Stimulated activated CD4-positive, alpha-beta T cell treated with anti-CD3 and anti-CD28 coated beads, Interleukin-2, amount 100 ng/mL, for 24 hours (primary cell): ENCODE measurements around the gene ELP1.
"Not testable (repeated sequence)": the region's sequence is repeated elsewhere in the genome, so short reads cannot be mapped to it uniquely, and the experiment has no call there.

Experiments
- DNase-seq, 2 donors: peaks; one replicate each; pipeline ENCODE4 v3.0.0-alpha.2; 2020

ELP1 gene

GRCh38 chr9:108921200-108921599 lies 12.7 kb downstream of the ELP1 start:
- no peak for DNase-seq

DNA sequence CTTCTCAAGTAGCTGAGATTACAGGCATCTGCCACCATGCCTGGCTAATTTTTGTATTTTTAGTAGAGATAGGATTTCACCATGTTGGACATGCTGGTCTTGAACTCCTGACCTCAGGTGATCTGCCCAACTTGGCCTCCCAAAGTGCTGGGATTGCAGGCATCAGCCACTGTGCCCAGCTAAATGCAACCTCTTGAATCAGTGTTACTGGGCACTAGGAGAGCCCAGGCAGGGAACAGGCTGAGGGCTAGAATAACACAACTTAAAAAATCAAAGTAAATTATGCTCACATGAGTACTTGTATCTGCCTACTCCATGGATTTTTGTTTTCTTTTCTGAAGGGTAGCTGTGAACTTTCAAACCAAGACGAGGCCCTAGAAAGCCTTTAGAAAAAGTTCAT lies 13.5 kb downstream of the ELP1 start:
- not testable (repeated sequence) for DNase-seq

DNA sequence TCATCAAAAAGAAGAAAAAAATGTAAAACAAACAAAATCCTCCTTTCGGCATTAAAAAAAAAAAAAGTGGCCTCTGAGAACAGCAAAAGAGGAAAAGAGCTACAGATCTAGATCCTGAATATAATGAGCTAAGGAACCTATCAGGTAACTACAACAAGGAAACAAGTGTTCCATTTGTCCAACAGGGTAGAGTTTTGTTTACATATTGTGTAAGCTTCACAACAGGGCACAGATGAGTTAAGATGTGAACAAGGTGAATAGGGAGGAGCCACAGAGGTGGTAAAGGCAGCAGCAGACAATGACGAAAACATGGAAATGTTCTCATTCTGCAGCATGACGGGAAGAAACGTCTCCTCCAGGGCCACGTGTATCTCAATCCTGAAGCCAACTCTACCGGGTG lies 14.4 kb downstream of the ELP1 start:
- DNase-seq = no peak

- no peak for DNase-seq
Observed at GRCh38 chr9:108913391-108913790, 20.5 kb downstream of the ELP1 start.

- DNase-seq = no peak
Observed at GRCh38 chr9:108911820-108912219, 22.1 kb downstream of the ELP1 start.

DNA sequence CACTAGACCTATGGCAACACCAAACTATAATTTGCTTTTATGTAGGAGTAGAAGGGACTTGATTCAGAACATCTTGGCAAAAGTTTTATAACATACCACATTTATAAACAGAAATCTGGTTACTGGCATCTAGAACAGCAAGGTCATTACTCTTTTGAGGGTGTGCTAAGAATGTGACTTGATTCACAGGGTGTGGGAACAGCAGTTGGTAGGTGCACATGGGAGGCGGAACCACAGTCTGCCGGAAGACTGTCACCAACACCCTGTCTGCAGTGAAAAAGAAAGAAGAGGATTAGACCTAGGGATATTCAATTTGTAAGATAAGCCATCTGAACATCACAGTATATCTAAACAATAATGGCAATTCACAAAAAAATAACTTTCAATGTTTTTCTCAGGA lies 23.0 kb downstream of the ELP1 start:
- no peak for DNase-seq

DNA sequence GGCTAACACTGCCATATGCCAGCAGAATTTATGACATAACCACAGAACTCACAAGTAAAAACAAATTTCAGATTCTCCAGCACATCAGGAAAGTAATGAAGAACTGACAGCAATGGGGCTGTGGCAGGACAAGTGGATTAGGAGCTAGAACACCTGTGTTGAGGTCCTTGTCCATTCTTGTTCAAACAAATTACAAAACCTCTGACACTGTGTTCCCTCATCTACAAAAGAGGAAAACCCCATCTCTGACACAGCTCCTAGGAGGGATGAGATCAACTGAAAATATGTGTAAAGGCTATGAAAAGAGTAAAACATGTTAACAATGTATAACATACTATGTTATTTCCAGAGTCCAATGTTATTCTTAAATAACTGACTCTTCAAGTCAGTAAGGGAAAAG lies 23.5 kb downstream of the ELP1 start:
- no peak for DNase-seq

- DNase-seq = no peak
Observed at GRCh38 chr9:108905494-108905893, 28.4 kb downstream of the ELP1 start.

- no peak for DNase-seq
Observed at GRCh38 chr9:108904161-108904560, 29.8 kb downstream of the ELP1 start.

GRCh38 chr9:108903420-108904103 lies 30.4 kb downstream of the ELP1 start:
- no peak for DNase-seq

GRCh38 chr9:108900176-108900575 lies 33.7 kb downstream of the ELP1 start:
- no peak for DNase-seq

DNA sequence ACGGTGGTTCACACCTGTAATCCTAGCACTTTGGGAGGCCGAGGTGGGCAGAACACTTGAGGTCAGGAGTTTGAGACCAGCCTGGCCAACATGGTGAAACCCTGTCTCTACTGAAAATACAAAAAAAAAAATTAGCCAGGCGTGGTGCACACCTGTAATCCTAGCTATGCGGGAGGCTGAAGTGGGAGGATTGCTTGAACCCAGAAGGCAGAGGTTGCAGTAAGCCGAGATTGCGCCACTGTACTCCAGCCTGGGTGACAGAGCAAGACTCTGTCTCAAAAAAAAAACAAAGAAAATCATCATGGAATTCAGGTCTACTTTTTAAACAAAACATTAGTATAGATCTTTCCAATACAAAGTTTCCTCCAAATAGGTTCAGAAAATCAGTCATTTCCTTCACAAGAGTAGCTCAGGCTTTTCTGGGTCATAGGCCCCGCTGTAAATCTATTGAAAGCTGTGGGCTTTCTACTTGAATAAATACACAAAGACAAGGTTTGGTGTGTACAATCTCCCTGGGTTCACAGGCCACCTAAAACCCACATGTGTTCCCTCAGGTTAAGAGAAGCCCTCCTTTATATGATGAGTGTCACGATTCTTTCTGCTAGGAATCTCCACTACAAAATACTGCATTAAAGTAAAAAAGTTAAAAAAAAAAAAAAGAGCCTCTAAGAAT lies 34.8 kb downstream of the ELP1 start:
- not testable (repeated sequence) for DNase-seq

DNA sequence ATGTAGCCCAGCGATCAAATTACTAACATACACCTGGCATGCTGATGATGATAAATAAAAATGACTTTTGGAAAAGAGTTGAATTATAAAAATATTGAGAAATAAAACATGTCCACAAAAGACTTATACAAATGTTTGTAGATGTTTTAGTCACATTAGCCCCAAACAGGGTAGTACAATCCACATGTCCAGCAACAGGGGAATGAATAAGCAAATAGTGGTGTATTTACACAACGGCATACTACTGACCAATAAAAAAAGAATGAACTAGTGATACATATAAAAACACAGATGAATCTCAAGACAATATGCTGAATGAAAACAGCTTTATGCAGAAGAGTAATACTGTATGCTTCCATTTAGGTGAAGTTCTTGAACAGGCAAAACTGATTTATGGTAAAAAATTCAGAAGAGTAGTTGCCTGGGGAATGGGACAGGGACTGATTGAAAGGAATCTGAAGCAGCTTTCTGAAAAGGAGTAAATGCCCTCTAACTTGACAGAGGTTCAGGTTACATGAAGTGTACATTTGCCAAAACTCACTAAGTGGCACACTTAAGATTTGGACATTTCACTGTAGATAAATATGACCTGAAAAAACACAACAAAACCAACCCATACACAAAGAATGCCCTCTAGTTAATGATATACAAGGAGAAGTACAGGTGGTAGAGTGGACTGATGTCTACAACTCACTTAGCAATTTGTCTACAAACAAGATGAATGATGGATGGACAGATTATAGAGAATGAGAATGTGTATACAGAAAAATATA lies 36.4 kb downstream of the ELP1 start:
- DNase-seq = no peak

- no peak for DNase-seq
Observed at GRCh38 chr9:108894225-108894997, 39.5 kb downstream of the ELP1 start.

DNA sequence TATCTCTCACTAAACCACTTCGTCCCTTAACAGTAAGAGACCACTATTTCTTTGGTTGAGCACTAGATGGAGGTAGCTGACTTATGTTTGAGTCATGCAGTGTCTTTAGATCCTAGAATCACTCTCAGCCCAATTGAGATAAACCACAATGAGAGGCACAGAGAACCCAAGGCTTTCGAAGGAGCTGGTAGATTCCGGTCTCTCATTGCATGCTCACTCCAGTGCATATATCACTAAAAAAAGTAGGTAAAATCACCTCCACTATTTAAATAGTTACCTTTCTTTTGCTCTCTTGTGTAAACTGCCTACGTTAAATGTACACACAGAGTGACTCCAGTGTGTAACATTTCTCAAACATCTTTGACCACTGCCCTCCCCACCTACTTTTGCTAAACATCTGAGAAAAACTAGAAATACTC lies 44.3 kb downstream of the ELP1 start:
- no peak for DNase-seq

DNA sequence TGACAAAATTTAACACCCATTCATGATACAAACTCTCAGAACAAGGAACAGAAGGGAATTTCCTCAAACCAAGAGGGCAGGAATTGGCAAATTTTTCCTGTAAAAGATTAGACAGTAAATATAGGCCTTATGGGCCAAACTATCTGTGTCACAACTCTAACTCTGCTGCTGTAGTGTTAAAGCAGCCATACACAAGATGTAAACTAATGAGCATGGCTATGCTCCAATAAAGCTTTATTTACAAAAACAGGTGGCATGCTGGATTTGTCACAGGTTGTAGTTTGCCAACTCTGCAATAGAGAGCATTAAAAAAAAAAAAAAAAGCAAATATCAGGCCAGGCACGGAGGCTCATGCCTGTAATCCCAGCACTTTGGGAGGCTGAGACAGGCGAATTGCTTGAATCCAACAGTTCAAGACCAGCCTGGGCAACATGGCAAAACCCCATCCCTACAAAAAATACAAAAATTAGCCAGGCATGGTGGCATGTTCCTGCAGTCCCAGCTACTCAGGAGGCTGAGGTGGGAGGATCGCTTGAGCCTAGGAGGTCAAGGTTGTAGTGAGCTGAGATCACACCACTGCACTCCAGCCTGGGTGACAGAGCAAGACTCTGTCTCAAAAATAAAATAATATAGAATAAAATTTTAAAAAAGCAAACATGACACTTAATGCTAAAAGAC lies 47.2 kb downstream of the ELP1 start:
- DNase-seq = not testable (repeated sequence)

GRCh38 chr9:108885643-108886348 lies 48.1 kb downstream of the ELP1 start:
- DNase-seq = peak; percentile 56 to 58

- no peak for DNase-seq
Observed at GRCh38 chr9:108884701-108885100, 49.2 kb downstream of the ELP1 start.

- no peak for DNase-seq
Observed at GRCh38 chr9:108883085-108883484, 50.8 kb downstream of the ELP1 start.

DNA sequence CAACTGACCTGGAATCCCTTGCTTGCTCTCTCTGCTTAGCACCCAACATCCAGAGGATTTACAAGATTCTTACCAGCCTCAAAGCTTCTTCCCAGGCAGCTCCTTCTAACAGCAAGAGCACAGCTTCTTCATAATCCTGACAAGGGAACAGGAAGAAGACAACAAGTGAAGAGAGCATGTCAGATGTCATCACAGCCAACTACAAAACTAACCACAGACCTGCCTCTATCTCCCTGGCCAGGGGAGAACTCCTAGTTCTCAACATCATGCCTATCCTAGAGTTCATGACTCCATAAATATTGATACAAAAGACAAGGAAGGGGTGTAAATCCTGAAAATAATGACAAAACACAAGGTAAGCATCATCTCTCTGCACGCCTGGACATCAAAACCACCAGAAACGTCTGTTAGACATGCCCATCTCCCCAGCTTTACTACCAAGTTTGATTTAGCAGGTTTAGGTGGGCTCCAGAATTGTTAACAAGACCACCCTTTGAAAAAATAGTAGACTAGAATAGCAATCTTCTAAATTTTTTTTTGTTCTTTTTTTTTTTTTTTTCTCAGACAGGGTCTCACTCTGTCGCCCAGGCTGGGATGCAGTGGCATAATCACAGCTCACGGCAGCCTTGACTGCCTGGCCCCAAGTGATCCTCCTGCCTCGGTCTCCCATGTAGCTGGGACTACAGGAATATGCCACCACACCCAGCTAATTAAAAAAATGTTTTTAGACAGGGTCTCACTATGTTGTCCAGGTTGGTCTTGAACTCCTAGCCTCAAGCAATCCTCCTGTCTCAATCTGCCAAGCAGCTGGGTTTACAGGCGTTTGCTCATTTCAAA lies 51.7 kb downstream of the ELP1 start:
- DNase-seq = no peak

- no peak for DNase-seq
Observed at GRCh38 chr9:108880738-108881316, 53.1 kb downstream of the ELP1 start.
